ENCODE measurements around the gene PTPRA. TPM values are rescaled to one million over a fixed set of nuclear protein-coding genes. Genes with fewer than 3 reads are reported as not detected.

The PTPRA gene
- total and polyA plus RNA-seq, 2 of the 13 experiments (the other 11 are each of a cell fraction or from before 2014, with no cell fraction given) = 47.2 to 127 TPM

DNA sequence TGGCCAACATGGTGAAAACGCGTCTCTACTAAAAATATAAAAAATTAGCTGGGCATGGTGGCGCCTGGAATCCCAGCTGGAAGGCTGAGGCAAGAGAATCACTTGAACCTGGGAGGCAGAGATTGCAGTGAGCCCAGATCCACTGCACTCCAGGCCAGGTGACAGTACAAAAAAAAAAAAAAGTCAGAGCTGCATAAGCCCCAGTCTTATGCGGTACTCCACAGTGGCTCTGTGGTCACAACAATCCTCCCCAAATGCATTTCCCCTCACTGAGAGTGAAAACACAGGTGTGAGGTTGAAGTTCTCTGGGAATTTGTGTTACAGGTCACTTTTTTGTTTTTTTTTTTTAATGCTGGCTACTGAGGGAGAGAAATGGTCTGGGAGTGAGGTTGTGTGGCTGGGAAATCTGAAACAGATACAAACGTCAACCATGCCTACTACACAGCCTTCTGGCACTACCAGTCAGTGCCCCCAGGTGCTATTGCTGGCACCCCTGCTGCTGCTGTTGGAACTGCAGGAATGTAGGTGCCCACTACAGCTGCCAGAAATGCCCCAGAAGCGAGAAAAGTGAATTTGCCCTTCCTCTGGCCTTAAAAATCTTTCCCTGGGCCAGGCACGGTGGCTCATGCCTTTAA is 178.2 kb downstream of the PTPRA start (continued):
- TF ChIP-seq ZHX2 (IDR thresholded peaks at IDR 0.05; ENCODE audit: low read depth) = no peak
- TF ChIP-seq ZHX2 (CRISPR knock-in tag; IDR thresholded peaks at IDR 0.05; ENCODE audit: borderline replicate concordance) = no peak
- TF ChIP-seq KDM2A (CRISPR knock-in tag; IDR thresholded peaks at IDR 0.05; ENCODE audit: borderline replicate concordance, low read depth) = 0 out of 2 replicates have a peak, but pooled peaks have one; percentile 13
- TF ChIP-seq MAZ (IDR thresholded peaks at IDR 0.05; ENCODE audit: borderline replicate concordance, low read depth, low read length) = no peak
- TF ChIP-seq MAZ (CRISPR knock-in tag; IDR thresholded peaks at IDR 0.05; ENCODE audit: low read depth) = no peak
- no peak for TF ChIP-seq NFIB (CRISPR knock-in tag; IDR thresholded peaks at IDR 0.05; ENCODE audit: borderline replicate concordance)
- TF ChIP-seq KDM3A (CRISPR knock-in tag; IDR thresholded peaks at IDR 0.05; ENCODE audit: low read depth) = no peak
- TF ChIP-seq HHEX (CRISPR knock-in tag; IDR thresholded peaks at IDR 0.05) = no peak
- TF ChIP-seq ZFP41 (CRISPR knock-in tag; IDR thresholded peaks at IDR 0.05; ENCODE audit: borderline replicate concordance) = no peak
- TF ChIP-seq ZNF530 (CRISPR knock-in tag; IDR thresholded peaks at IDR 0.05; ENCODE audit: low read depth) = no peak
- no peak for TF ChIP-seq ZNF589 (CRISPR knock-in tag; conservative IDR thresholded peaks at IDR 0.05)
- TF ChIP-seq ZFX (CRISPR knock-in tag; IDR thresholded peaks at IDR 0.05; ENCODE audit: low read depth) = no peak
- TF ChIP-seq TFE3 (CRISPR knock-in tag; IDR thresholded peaks at IDR 0.05) = no peak
- no peak for TF ChIP-seq NCOA1 (CRISPR knock-in tag; IDR thresholded peaks at IDR 0.05)
- peak; percentile 73 for TF ChIP-seq ZNF362 (CRISPR knock-in tag; IDR thresholded peaks at IDR 0.05; ENCODE audit: borderline replicate concordance)
- no peak for TF ChIP-seq ZNF446 (CRISPR knock-in tag; IDR thresholded peaks at IDR 0.05)
- 0 out of 2 replicates have a peak, but pooled peaks have one; percentile 33 for TF ChIP-seq ZNF274 (CRISPR knock-in tag; IDR thresholded peaks at IDR 0.05)
- no peak for TF ChIP-seq ZNF83 (CRISPR knock-in tag; IDR thresholded peaks at IDR 0.05; ENCODE audit: borderline replicate concordance)
- TF ChIP-seq KLF15 (CRISPR knock-in tag; IDR thresholded peaks at IDR 0.05; ENCODE audit: borderline replicate concordance) = no peak
- no peak for TF ChIP-seq ZFP1 (CRISPR knock-in tag; IDR thresholded peaks at IDR 0.05)
- TF ChIP-seq ELK4 (CRISPR knock-in tag; IDR thresholded peaks at IDR 0.05; ENCODE audit: borderline replicate concordance) = no peak
